K562 (cell line): ENCODE measurements around the gene ANKS1B. TPM values are rescaled to one million over a fixed set of nuclear protein-coding genes. Genes with fewer than 3 reads are reported as not detected.

Source experiments
- CCAR2 ChIP-seq: fragments of 200-400 bp; formaldehyde crosslinking; IDR thresholded peaks from 2 replicates; pipeline ENCODE4 v1.6.1; 2017; ENCODE audit warnings: mild to moderate bottlenecking, low read depth, low read length
- FOXA1 ChIP-seq: fragments of 450-650 bp; IDR thresholded peaks from 2 replicates; pipeline ENCODE4 v1.6.1; 2016; ENCODE audit warnings: mild to moderate bottlenecking, borderline replicate concordance
- KDM2B ChIP-seq: fragments of 250-450 bp; sonication (Bioruptor Pico); IDR thresholded peaks from 2 replicates; pipeline ENCODE4 v1.8.0; 2021; ENCODE audit warnings: mild to moderate bottlenecking, moderate library complexity
- MAFG ChIP-seq: fragments of 450-650 bp; conservative IDR thresholded peaks from 2 replicates; pipeline ENCODE4 v1.6.1; 2016; ENCODE audit warnings: missing genetic modification characterization, missing compliant biosample characterization
- MAFK ChIP-seq: IDR thresholded peaks from 2 replicates; pipeline ENCODE4 v1.6.1; 2011; ENCODE audit warnings: low read length, improper control_type of control experiment
- NFATC3 ChIP-seq: fragments of 450-650 bp; IDR thresholded peaks from 2 replicates; pipeline ENCODE4 v1.6.1; 2017; ENCODE audit warnings: mild to moderate bottlenecking
- NR2C2 ChIP-seq, 2 experiments: fragments of 200-800 bp in 1 of 2; sonication (Bioruptor generic) in 1 of 2; sonication (generic) in 1 of 2; formaldehyde crosslinking in 1 of 2; IDR thresholded peaks; 2 replicates each; pipeline versions ENCODE4 v1.6.1 to v1.8.0; 2016 to 2022; ENCODE audit warnings: mild to moderate bottlenecking in 1 of 2, missing compliant biosample characterization in 1 of 2, missing genetic modification characterization in 1 of 2, missing genetic modification reagents in 1 of 2
- TGIF2 ChIP-seq: sonication (generic); formaldehyde crosslinking; IDR thresholded peaks from 2 replicates; pipeline ENCODE4 v1.8.1; 2022; ENCODE audit warnings: mild to moderate bottlenecking, missing genetic modification reagents, moderate library complexity
- ZFPM2 ChIP-seq: fragments of 250-450 bp; sonication (Bioruptor Pico); IDR thresholded peaks from 2 replicates; pipeline ENCODE4 v1.5.1; 2022; ENCODE audit warnings: mild to moderate bottlenecking
- ZNF699 ChIP-seq: fragments of 250-450 bp; sonication (Bioruptor Pico); IDR thresholded peaks from 2 replicates; pipeline ENCODE4 v1.8.0; 2021; ENCODE audit warnings: mild to moderate bottlenecking, moderate library complexity; ENCODE audit not compliant: insufficient replicate concordance
- polyA plus RNA-seq, 8 experiments: library from polyadenylated mRNA; depleted of rRNA in 4 of 8; stranded (reverse) in 5 of 8; unstranded in 3 of 8; fragments of >200 nt; fragmentation: Nextera tagmentation in 2 of 8; fragmentation: Illumina TruSeq in 1 of 8; extraction: Ambion mirVana in 2 of 8; extraction: Trizol in 1 of 8; gene quantifications; 2 replicates each; pipeline versions ENCODE4 v1.2.1 to v1.2.3, GENCODE V29; 2011 to 2014; ENCODE audit warnings: inconsistent platforms in 1 of 8, missing spikeins in 1 of 8
- total RNA-seq, 7 experiments: library from RNA; depleted of rRNA in 6 of 7; stranded (reverse); fragments of >200 nt in 6 of 7; fragmentation: Illumina TruSeq in 2 of 7; extraction: Trizol in 2 of 7; gene quantifications; 2 replicates each; pipeline versions ENCODE4 v1.2.1 to v1.2.3, GENCODE V29; 2011 to 2021; ENCODE audit warnings: low replicate concordance in 1 of 7
- TF ChIP-seq, protein P1 (sequence below): fragments of 450-650 bp; formaldehyde crosslinking; IDR thresholded peaks from 2 replicates; pipeline ENCODE4 v1.4.0; 2020; ENCODE audit warnings: mild to moderate bottlenecking, moderate library complexity
- TF ChIP-seq, protein P2 (sequence below): sonication (generic); formaldehyde crosslinking; IDR thresholded peaks from 2 replicates; pipeline ENCODE4 v1.8.0; 2023; ENCODE audit warnings: mild to moderate bottlenecking, missing genetic modification reagents
- TF ChIP-seq, protein P3 (sequence below): fragments of 450-650 bp; formaldehyde crosslinking; IDR thresholded peaks from 2 replicates; pipeline ENCODE4 v1.4.0; 2020; ENCODE audit warnings: mild to moderate bottlenecking
- TF ChIP-seq, protein P4 (sequence below): fragments of 250-450 bp; sonication (Bioruptor Pico); IDR thresholded peaks from 2 replicates; pipeline ENCODE4 v1.4.0; 2020; ENCODE audit warnings: mild to moderate bottlenecking, moderate library complexity

ANKS1B gene
- total and polyA plus RNA-seq, 9 of the 15 experiments (the other 6 are each of a cell fraction or from before 2014, with no cell fraction given) = 0.04 to 0.47 (median 0.28) TPM; not detected in 4

DNA sequence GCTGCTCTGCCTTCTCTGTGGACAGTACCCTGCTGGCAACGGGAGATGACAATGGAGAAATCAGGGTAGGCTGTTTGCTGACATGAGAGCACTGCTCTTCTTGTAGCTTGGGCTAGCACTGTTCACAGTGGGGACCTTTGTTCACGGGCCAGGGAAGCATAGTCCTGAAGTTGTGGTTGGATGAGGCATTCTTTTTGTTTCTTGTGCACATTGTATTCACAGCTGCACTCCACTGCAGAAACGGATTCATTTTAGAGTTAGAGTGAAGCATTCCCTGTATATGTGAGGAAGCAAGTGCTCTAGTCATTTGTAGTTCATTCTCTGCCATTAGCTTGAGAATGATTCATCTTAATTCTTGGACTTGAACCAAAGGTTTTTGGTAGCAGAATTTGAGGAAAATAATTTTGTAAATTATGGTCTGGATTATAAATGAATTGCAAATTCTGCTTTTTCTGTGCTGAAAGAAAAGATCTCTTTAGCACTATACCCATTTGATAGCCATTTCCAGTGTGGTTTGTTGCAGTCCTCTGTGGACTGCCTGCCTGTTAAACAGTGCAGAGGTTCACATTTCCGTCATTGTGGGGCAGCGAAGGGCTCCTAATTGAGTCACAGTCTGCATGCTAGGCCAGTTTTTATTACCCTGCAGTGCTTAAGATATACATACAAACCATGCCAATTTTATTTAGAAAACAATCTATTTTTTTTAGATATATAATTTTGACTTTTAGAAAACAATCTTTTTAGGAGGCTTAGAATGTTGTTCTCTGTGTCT is 1259.1 kb downstream of the ANKS1B start (continued):
- TF ChIP-seq MAFG (0 out of 2 replicates have a peak, but pooled peaks have one; percentile 4), KDM2B (CRISPR knock-in tag) (no peak), NFATC3 (no peak), CCAR2 (no peak), ZNF699 (CRISPR knock-in tag) (no peak), MAFK (no peak), TGIF2 (no peak), FOXA1 (no peak), ZFPM2 (CRISPR knock-in tag) (no peak), NR2C2 (CRISPR knock-in tag; IDR thresholded peaks at IDR 0.05) (no peak), NR2C2 (tag; IDR thresholded peaks at IDR 0.05) (no peak)
- TF ChIP-seq, protein P1, sequence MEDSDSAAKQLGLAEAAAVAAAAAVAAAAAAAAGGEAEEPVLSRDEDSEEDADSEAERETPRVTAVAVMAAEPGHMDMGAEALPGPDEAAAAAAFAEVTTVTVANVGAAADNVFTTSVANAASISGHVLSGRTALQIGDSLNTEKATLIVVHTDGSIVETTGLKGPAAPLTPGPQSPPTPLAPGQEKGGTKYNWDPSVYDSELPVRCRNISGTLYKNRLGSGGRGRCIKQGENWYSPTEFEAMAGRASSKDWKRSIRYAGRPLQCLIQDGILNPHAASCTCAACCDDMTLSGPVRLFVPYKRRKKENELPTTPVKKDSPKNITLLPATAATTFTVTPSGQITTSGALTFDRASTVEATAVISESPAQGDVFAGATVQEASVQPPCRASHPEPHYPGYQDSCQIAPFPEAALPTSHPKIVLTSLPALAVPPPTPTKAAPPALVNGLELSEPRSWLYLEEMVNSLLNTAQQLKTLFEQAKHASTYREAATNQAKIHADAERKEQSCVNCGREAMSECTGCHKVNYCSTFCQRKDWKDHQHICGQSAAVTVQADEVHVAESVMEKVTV (CRISPR knock-in tag) = peak; percentile 31; the same call in 1 of the 2 replicates
- TF ChIP-seq, protein P2, sequence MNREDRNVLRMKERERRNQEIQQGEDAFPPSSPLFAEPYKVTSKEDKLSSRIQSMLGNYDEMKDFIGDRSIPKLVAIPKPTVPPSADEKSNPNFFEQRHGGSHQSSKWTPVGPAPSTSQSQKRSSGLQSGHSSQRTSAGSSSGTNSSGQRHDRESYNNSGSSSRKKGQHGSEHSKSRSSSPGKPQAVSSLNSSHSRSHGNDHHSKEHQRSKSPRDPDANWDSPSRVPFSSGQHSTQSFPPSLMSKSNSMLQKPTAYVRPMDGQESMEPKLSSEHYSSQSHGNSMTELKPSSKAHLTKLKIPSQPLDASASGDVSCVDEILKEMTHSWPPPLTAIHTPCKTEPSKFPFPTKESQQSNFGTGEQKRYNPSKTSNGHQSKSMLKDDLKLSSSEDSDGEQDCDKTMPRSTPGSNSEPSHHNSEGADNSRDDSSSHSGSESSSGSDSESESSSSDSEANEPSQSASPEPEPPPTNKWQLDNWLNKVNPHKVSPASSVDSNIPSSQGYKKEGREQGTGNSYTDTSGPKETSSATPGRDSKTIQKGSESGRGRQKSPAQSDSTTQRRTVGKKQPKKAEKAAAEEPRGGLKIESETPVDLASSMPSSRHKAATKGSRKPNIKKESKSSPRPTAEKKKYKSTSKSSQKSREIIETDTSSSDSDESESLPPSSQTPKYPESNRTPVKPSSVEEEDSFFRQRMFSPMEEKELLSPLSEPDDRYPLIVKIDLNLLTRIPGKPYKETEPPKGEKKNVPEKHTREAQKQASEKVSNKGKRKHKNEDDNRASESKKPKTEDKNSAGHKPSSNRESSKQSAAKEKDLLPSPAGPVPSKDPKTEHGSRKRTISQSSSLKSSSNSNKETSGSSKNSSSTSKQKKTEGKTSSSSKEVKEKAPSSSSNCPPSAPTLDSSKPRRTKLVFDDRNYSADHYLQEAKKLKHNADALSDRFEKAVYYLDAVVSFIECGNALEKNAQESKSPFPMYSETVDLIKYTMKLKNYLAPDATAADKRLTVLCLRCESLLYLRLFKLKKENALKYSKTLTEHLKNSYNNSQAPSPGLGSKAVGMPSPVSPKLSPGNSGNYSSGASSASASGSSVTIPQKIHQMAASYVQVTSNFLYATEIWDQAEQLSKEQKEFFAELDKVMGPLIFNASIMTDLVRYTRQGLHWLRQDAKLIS (CRISPR knock-in tag) = no peak
- TF ChIP-seq, protein P3, sequence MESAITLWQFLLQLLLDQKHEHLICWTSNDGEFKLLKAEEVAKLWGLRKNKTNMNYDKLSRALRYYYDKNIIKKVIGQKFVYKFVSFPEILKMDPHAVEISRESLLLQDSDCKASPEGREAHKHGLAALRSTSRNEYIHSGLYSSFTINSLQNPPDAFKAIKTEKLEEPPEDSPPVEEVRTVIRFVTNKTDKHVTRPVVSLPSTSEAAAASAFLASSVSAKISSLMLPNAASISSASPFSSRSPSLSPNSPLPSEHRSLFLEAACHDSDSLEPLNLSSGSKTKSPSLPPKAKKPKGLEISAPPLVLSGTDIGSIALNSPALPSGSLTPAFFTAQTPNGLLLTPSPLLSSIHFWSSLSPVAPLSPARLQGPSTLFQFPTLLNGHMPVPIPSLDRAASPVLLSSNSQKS (CRISPR knock-in tag) = no peak
- TF ChIP-seq, protein P4, sequence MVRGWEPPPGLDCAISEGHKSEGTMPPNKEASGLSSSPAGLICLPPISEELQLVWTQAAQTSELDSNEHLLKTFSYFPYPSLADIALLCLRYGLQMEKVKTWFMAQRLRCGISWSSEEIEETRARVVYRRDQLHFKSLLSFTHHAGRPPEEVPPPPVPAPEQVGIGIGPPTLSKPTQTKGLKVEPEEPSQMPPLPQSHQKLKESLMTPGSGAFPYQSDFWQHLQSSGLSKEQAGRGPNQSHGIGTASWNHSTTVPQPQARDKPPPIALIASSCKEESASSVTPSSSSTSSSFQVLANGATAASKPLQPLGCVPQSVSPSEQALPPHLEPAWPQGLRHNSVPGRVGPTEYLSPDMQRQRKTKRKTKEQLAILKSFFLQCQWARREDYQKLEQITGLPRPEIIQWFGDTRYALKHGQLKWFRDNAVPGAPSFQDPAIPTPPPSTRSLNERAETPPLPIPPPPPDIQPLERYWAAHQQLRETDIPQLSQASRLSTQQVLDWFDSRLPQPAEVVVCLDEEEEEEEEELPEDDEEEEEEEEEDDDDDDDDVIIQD (CRISPR knock-in tag) = no peak
